SK-N-SH treated with all-trans-retinoic acid at 6 μM for 48 hours (cell line): ENCODE measurements around the gene MAPK4.

Experiments used
- ATAC-seq: fragments of 200-7000 bp; cut with Tn5 transposase; 3 replicates; pipeline ENCODE4 v1.9.1; 2020; ENCODE audit warnings: mild to moderate bottlenecking, moderate library complexity
- ARNTL ChIP-seq: fragments of 450-650 bp; formaldehyde crosslinking; IDR thresholded peaks from 2 replicates; pipeline ENCODE4 v1.5.0; 2020; ENCODE audit warnings: low read depth, mild to moderate bottlenecking, moderate library complexity, borderline replicate concordance
- CREB5 ChIP-seq: fragments of 250-450 bp; sonication (Bioruptor Pico); IDR thresholded peaks from 2 replicates; pipeline ENCODE4 v1.5.1; 2020; ENCODE audit warnings: low read depth, mild to moderate bottlenecking, moderate library complexity
- CSRNP3 ChIP-seq: fragments of 250-450 bp; sonication (Bioruptor Pico); IDR thresholded peaks from 2 replicates; pipeline ENCODE4 v1.5.1; 2021; ENCODE audit warnings: mild to moderate bottlenecking, moderate library complexity
- ESRRG ChIP-seq: fragments of 250-450 bp; sonication (Bioruptor Pico); IDR thresholded peaks from 2 replicates; pipeline ENCODE4 v1.6.1; 2021; ENCODE audit warnings: mild to moderate bottlenecking
- ISL1 ChIP-seq: fragments of 250-450 bp; sonication (Bioruptor Pico); IDR thresholded peaks from 2 replicates; pipeline ENCODE4 v2.1.2; 2022; ENCODE audit warnings: mild to moderate bottlenecking, moderate library complexity
- OSR1 ChIP-seq: fragments of 250-450 bp; sonication (Bioruptor Pico); IDR thresholded peaks from 2 replicates; pipeline ENCODE4 v1.8.0; 2022; ENCODE audit warnings: moderate library complexity, mild to moderate bottlenecking, inconsistent platforms
- PATZ1 ChIP-seq: fragments of 250-450 bp; sonication (Bioruptor Pico); IDR thresholded peaks from 2 replicates; pipeline ENCODE4 v1.8.0; 2020; ENCODE audit warnings: mild to moderate bottlenecking, moderate library complexity, borderline replicate concordance
- POU6F1 ChIP-seq: fragments of 250-450 bp; sonication (Bioruptor Pico); IDR thresholded peaks from 2 replicates; pipeline ENCODE4 v1.8.0; 2021; ENCODE audit warnings: low read depth, mild to moderate bottlenecking, moderate library complexity, borderline replicate concordance
- PPARA ChIP-seq: fragments of 250-450 bp; sonication (Bioruptor Pico); IDR thresholded peaks from 2 replicates; pipeline ENCODE4 v1.5.0; 2020; ENCODE audit warnings: mild to moderate bottlenecking, borderline replicate concordance
- SNAI2 ChIP-seq: fragments of 250-450 bp; sonication (Bioruptor Pico); IDR thresholded peaks from 2 replicates; pipeline ENCODE4 v1.5.0; 2020; ENCODE audit warnings: mild to moderate bottlenecking, moderate library complexity
- TOX ChIP-seq: fragments of 250-450 bp; sonication (Bioruptor Pico); IDR thresholded peaks from 2 replicates; pipeline ENCODE4 v1.8.0; 2021; ENCODE audit warnings: mild to moderate bottlenecking, moderate library complexity, borderline replicate concordance
- TSHZ2 ChIP-seq: fragments of 250-450 bp; sonication (Bioruptor Pico); IDR thresholded peaks from 2 replicates; pipeline ENCODE4 v1.5.0; 2020; ENCODE audit warnings: mild to moderate bottlenecking, moderate library complexity
- ZC3H10 ChIP-seq: fragments of 250-450 bp; sonication (Bioruptor Pico); IDR thresholded peaks from 2 replicates; pipeline ENCODE4 v1.5.1; 2021; ENCODE audit warnings: mild to moderate bottlenecking, moderate library complexity
- ZFP3 ChIP-seq: fragments of 250-450 bp; sonication (Bioruptor Pico); IDR thresholded peaks from 2 replicates; pipeline ENCODE4 v1.5.0; 2020; ENCODE audit warnings: mild to moderate bottlenecking, moderate library complexity
- ZFP30 ChIP-seq: fragments of 450-650 bp; formaldehyde crosslinking; IDR thresholded peaks from 2 replicates; pipeline ENCODE4 v1.5.0; 2022; ENCODE audit warnings: mild to moderate bottlenecking, moderate library complexity
- ZNF565 ChIP-seq: fragments of 450-650 bp; formaldehyde crosslinking; conservative IDR thresholded peaks from 2 replicates; pipeline ENCODE4 v1.5.0; 2020; ENCODE audit warnings: low read depth, mild to moderate bottlenecking, moderate library complexity
- ZNF70 ChIP-seq: fragments of 450-650 bp; formaldehyde crosslinking; IDR thresholded peaks from 2 replicates; pipeline ENCODE4 v1.5.0; 2020; ENCODE audit warnings: mild to moderate bottlenecking, moderate library complexity
- ZNF8 ChIP-seq: fragments of 450-650 bp; formaldehyde crosslinking; IDR thresholded peaks from 2 replicates; pipeline ENCODE4 v1.5.0; 2020; ENCODE audit warnings: mild to moderate bottlenecking, moderate library complexity

MAPK4 gene

GRCh38 chr18:50558948-50559751, 737 bp upstream of the MAPK4 start:
- ATAC-seq, result no peak
- TF ChIP-seq PATZ1 (CRISPR knock-in tag), result no peak
- TF ChIP-seq SNAI2 (CRISPR knock-in tag), result no peak
- no peak for TF ChIP-seq POU6F1
- no peak for TF ChIP-seq ARNTL (CRISPR knock-in tag)
- TF ChIP-seq PPARA (CRISPR knock-in tag), result no peak
- TF ChIP-seq TOX, result no peak
- no peak for TF ChIP-seq ZNF565 (CRISPR knock-in tag)
- TF ChIP-seq ZFP3 (CRISPR knock-in tag), result no peak
- no peak for TF ChIP-seq TSHZ2 (CRISPR knock-in tag)
- no peak for TF ChIP-seq ESRRG (CRISPR knock-in tag)
- no peak for TF ChIP-seq CSRNP3
- no peak for TF ChIP-seq CREB5 (CRISPR knock-in tag)
- no peak for TF ChIP-seq ZNF8 (CRISPR knock-in tag)
- TF ChIP-seq OSR1 (CRISPR knock-in tag), result no peak
- TF ChIP-seq ZNF70 (CRISPR knock-in tag), result no peak
- no peak for TF ChIP-seq ISL1 (CRISPR knock-in tag)
- TF ChIP-seq ZFP30, result no peak
- no peak for TF ChIP-seq ZC3H10 (CRISPR knock-in tag)

- ATAC-seq, result peak; percentile 45
- TF ChIP-seq ESRRG (CRISPR knock-in tag) (no peak), TOX (no peak), OSR1 (CRISPR knock-in tag) (no peak), CSRNP3 (no peak), ZFP3 (CRISPR knock-in tag) (no peak), ZNF565 (CRISPR knock-in tag) (no peak), ZC3H10 (CRISPR knock-in tag) (no peak), ZFP30 (no peak), TSHZ2 (CRISPR knock-in tag) (no peak), POU6F1 (no peak), CREB5 (CRISPR knock-in tag) (no peak), PPARA (CRISPR knock-in tag) (no peak)
These were observed 1.1 kb downstream of the MAPK4 start for GRCh38 chr18:50560681-50561629.
